Measurements from ENCODE around the gene MAMDC4. TPM values are rescaled to one million over a fixed set of nuclear protein-coding genes. Genes with fewer than 3 reads are reported as not detected.
"Not testable (repeated sequence)": the region's sequence is repeated elsewhere in the genome, so short reads cannot be mapped to it uniquely, and the experiment has no call there.

Gene MAMDC4
- total and polyA plus RNA-seq, 3 donors from 2014 or later, result 8.1 to 21.9 (median 18.3) TPM

DNA sequence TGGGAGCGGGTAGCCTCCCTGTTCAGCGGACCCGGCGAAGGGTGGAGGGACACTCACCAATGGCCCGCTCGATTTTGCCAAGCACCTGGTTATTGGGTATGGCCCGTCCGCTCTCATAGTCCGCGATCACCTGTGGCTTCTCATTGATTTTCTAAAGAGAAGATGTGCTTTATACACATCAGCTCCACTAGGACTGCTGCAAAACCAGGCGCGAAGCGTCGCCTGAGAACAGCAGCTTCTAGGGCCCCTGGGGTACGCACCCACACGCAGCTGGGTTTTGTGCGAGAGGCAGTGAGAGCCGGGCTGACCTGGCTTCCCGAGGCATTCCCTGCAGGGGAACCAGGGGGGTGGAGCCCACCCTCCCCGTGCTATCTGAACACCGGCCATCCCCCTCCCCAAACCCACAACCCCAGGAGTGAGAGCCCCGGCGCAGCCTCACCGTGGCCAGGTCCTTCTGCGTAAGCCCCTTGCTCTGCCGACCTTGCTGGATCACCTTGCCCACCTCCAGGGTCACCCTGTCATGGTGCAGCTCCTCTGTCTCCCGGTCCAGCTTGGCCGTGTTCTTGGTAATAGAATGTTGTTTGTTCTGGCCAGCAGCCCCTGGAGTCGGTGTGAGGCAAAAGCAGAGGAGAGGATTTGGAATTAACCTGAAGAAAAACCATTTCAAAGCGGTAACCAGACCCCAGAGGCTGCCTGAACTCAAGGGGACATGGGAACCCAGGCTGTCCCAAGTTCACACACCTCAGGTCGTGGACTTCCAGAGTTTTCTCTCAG lies 10.9 kb downstream of the MAMDC4 start:
- intact Hi-C loops (cut with DNase I; ENCODE audit: low total_unique reads), result no loop called here
- no peaks in the 10 kb centered on the region for H3K36me3 ChIP-seq (ENCODE audit: low read depth, missing control alignments)
- 83 to 94% methylated on average over 27 to 31 of the region's 31 CpGs for WGBS, 2 donors
- H3K4me3 ChIP-seq, result no peak overlapping the region
- H3K27me3 ChIP-seq, result no peaks in the 10 kb centered on the region
- TF ChIP-seq, protein P1, sequence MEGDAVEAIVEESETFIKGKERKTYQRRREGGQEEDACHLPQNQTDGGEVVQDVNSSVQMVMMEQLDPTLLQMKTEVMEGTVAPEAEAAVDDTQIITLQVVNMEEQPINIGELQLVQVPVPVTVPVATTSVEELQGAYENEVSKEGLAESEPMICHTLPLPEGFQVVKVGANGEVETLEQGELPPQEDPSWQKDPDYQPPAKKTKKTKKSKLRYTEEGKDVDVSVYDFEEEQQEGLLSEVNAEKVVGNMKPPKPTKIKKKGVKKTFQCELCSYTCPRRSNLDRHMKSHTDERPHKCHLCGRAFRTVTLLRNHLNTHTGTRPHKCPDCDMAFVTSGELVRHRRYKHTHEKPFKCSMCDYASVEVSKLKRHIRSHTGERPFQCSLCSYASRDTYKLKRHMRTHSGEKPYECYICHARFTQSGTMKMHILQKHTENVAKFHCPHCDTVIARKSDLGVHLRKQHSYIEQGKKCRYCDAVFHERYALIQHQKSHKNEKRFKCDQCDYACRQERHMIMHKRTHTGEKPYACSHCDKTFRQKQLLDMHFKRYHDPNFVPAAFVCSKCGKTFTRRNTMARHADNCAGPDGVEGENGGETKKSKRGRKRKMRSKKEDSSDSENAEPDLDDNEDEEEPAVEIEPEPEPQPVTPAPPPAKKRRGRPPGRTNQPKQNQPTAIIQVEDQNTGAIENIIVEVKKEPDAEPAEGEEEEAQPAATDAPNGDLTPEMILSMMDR (IDR thresholded peaks at IDR 0.05), result no peak
- no peak for TF ChIP-seq POLR2A (IDR thresholded peaks at IDR 0.05)
- DNase-seq, result no peak
- no peak overlapping the region for H3K27ac ChIP-seq
- H3K9me3 ChIP-seq, result no peaks in the 10 kb centered on the region
- H3K4me1 ChIP-seq, result peaks cover 21% of the 10 kb centered on the region

DNA sequence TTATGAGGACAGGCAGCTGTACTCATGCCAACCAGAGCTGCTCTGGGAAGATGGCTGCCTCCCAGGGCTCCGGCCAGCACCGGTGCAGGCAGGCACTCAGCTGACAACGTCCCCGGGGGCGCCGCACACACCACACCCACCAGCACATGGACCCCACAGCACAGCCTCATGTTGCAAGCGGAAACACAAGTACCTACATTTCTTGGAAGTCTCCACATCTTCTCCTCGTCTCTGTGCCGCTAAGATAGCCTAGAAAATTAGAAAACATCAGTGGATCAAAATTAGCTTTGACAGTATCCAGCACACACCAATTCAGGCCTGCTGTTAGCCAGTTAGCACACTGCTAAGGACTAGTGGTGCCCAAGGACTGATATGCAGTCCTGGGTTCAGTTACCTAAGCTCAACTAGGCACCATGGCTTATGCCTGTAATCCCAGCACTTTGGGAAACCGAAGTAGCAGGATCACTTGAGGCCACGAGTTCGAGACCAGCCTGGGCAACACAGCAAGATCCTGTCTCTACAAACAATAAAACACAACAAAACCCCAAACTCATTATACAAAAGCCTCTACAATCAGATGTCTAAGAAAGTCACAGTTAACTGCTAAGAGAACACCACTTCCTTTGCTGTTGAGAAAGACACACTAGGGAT lies 11.6 kb downstream of the MAMDC4 start:
- 88 to 91% methylated on average over 11 to 12 of the region's 12 CpGs for WGBS, 2 donors
- H3K9me3 ChIP-seq, result no peaks in the 10 kb centered on the region
- H3K27ac ChIP-seq, result no peak overlapping the region
- DNase-seq, result no peak
- H3K36me3 ChIP-seq (ENCODE audit: low read depth, missing control alignments), result no peaks in the 10 kb centered on the region
- intact Hi-C loops (cut with DNase I; ENCODE audit: low total_unique reads), result no loop called here
- TF ChIP-seq, protein P1 (IDR thresholded peaks at IDR 0.05), result no peak
- no peak for TF ChIP-seq POLR2A (IDR thresholded peaks at IDR 0.05)
- H3K4me3 ChIP-seq, result no peak overlapping the region
- no peaks in the 10 kb centered on the region for H3K27me3 ChIP-seq
- H3K4me1 ChIP-seq, result peaks cover 21% of the 10 kb centered on the region

DNA sequence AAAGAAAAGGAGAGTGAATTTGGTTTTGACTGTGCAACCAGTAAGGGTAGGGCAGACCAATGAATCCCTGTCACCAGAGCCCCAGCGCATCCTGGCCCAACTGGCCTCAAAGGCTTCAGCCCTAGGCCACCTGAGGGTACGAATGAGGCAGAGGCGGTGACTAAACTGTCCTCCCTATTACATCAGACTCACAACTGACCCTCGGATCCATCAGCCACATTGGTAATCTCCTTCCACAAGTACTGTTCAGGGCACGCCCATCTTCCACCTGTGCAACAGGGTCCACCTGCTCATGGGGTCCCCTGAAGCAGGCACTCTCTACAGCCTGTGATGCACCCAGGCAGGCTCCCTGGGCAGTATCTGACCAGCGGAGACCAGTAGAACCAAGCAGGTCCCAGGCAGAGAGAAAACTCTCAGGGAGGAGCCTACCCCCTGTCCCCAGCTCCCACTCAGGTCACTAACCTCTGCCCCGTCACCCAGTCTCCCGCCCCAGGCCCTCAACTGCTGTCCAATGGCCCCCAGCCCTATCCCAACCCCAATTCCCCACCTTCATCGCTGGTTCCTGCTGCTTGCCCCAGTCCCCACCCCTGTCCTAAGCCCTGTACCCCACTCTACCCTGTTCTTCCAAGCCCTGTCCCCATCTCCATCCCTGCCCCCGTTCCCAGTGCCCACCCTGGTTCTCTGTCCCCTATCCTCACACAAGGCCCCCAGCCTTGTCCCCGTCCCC lies 13.1 kb downstream of the MAMDC4 start:
- Histone ChIP-seq H3K27me3 (no peaks in the 10 kb centered on the region), H3K4me3 (peak overlapping the region; percentile 97 to 99), H3K36me3 (ENCODE audit: low read depth, missing control alignments) (no peaks in the 10 kb centered on the region), H3K27ac (peak overlapping the region; percentile 83 to 88), H3K4me1 (peaks cover 13% of the 10 kb centered on the region), H3K9me3 (no peaks in the 10 kb centered on the region)
- intact Hi-C loops (cut with DNase I; ENCODE audit: low total_unique reads), result no loop called here
- WGBS, 2 donors, result 48 to 64% methylated on average over 11 of the region's 11 CpGs
- TF ChIP-seq POLR2A (IDR thresholded peaks at IDR 0.05), result no peak
- TF ChIP-seq, protein P1 (IDR thresholded peaks at IDR 0.05), result no peak
- no peak for DNase-seq

DNA sequence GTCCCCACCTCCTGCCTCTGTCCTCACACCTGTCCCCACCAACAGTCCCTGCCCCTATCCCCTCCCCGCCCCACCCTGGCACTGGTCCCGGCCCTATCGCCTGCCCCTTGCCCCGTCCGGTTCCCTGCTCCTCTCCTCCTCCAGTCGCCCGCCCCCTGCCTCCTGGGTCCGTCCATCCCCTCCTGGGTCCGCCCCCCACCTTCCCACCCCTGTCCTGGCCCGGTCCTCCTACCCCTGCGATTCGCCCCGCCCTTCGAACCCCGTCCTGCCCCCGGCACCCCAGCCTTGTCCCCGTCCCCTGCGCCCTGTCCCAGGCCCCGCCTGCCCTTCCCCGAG lies 13.6 kb downstream of the MAMDC4 start:
- TF ChIP-seq, protein P1 (IDR thresholded peaks at IDR 0.05), result no peak
- TF ChIP-seq POLR2A (IDR thresholded peaks at IDR 0.05), result no peak
- no peak for DNase-seq
- peak overlapping the region; percentile 97 to 99 for H3K4me3 ChIP-seq
- H3K27ac ChIP-seq, result peak overlapping the region; percentile 83 to 88
- peaks cover 13% of the 10 kb centered on the region for H3K4me1 ChIP-seq
- no peaks in the 10 kb centered on the region for H3K36me3 ChIP-seq (ENCODE audit: low read depth, missing control alignments)
- 1 to 4% methylated on average over 7 to 19 of the region's 20 CpGs for WGBS, 2 donors
- H3K9me3 ChIP-seq, result no peaks in the 10 kb centered on the region
- intact Hi-C loops (cut with DNase I; ENCODE audit: low total_unique reads), result no loop called here
- no peaks in the 10 kb centered on the region for H3K27me3 ChIP-seq

DNA sequence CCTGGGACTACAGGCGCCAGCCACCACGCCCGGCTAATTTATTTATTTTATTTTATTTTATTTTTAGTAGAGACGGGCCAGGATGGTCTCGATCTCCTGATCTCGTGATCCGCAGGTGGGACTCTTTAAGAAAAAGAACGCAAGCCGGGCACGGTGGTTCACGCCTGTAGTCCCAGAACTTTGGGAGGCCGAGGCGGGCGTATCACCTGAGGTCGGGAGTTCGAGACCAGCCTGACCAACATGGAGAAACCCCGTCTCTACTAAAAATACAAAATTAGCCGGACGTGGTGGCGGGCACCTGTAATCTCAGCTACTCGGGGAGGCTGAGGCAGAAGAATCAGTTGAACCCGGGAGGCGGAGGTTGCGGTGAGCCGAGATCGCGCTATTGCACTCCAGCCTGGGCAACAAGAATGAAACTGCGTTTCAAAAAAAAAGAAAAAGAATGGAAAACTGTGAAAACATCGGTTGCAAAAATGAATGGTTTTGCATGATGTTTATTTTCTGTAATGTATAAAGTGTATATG lies 14.8 kb downstream of the MAMDC4 start:
- WGBS, 2 donors, result 63 to 68% methylated on average over 29 of the region's 29 CpGs
- intact Hi-C loops (cut with DNase I; ENCODE audit: low total_unique reads); H3K27me3 ChIP-seq; DNase-seq; H3K36me3 ChIP-seq (ENCODE audit: low read depth, missing control alignments); H3K9me3 ChIP-seq: not testable (repeated sequence)
- peaks cover 13% of the 10 kb centered on the region for H3K4me1 ChIP-seq
- peak overlapping the region; percentile 59 to 99 for H3K4me3 ChIP-seq
- H3K27ac ChIP-seq, result peak overlapping the region in 1 of 2 donors; percentile 88
